ENCODE measurements around the gene FBXW7. TPM values are rescaled to one million over a fixed set of nuclear protein-coding genes. Genes with fewer than 3 reads are reported as not detected.

Gene FBXW7
- total RNA-seq, 1 donor from 2014 or later = 128 TPM

- Histone ChIP-seq H3K27ac (no peak overlapping the region), H3K4me3 (no peak overlapping the region), H3K9me3 (no peaks in the 10 kb centered on the region), H3K36me3 (no peaks in the 10 kb centered on the region), H3K27me3 (no peaks in the 10 kb centered on the region), H3K4me1 (no peaks in the 10 kb centered on the region)
- no peak for DNase-seq (ENCODE audit: low spot score in 2 of 2)
- intact Hi-C loops (cut with DNase I) = no loop called here
- no peak for TF ChIP-seq CTCF (IDR thresholded peaks at IDR 0.05)
Measured at GRCh38 chr4:152372444-152372843, 163.4 kb downstream of the FBXW7 start.

GRCh38 chr4:152369902-152370295 lies 166.0 kb downstream of the FBXW7 start:
- intact Hi-C loops (cut with DNase I) = no loop called here
- no peak for DNase-seq (ENCODE audit: low spot score in 2 of 2)
- Histone ChIP-seq H3K27me3 (no peaks in the 10 kb centered on the region), H3K36me3 (no peaks in the 10 kb centered on the region), H3K4me3 (no peak overlapping the region), H3K4me1 (no peaks in the 10 kb centered on the region), H3K27ac (no peak overlapping the region), H3K9me3 (peaks cover 0 to 4% of the 10 kb centered on the region in 2 donors)
- TF ChIP-seq CTCF (IDR thresholded peaks at IDR 0.05) = peak in 1 of 3 experiments; percentile 31

GRCh38 chr4:152369203-152369901 lies 166.5 kb downstream of the FBXW7 start:
- H3K4me1 ChIP-seq = no peaks in the 10 kb centered on the region
- H3K36me3 ChIP-seq = no peaks in the 10 kb centered on the region
- intact Hi-C loops (cut with DNase I) = no loop called here
- H3K27ac ChIP-seq = no peak overlapping the region
- peaks cover 0 to 4% of the 10 kb centered on the region in 2 donors for H3K9me3 ChIP-seq
- TF ChIP-seq CTCF (IDR thresholded peaks at IDR 0.05) = no peak
- H3K27me3 ChIP-seq = no peaks in the 10 kb centered on the region
- no peak overlapping the region for H3K4me3 ChIP-seq
- no peak for DNase-seq (ENCODE audit: low spot score in 2 of 2)

DNA sequence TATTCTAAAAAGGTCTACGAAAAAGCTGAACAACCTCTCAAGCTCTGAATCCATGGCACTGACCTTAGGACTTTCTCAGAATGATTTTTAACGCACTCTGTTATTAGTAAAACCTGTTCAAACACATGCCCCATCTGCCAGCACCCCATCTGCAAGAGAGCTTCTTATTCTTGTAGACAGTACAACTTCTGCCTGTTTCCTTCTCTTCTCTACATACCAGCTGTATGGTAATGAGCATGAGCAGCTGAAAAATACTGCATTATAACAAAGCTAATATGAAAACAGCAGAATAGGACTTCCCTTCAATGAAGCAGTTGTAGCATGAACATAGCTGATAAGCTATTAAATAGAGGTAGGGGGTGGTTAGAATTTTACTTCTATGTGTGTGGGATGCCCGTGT lies 167.9 kb downstream of the FBXW7 start:
- no peak for DNase-seq (ENCODE audit: low spot score in 2 of 2)
- Histone ChIP-seq H3K4me3 (no peak overlapping the region), H3K27me3 (no peaks in the 10 kb centered on the region), H3K4me1 (peaks cover 0 to 3% of the 10 kb centered on the region in 2 donors), H3K9me3 (peaks cover 0 to 4% of the 10 kb centered on the region in 2 donors), H3K36me3 (no peaks in the 10 kb centered on the region), H3K27ac (no peak overlapping the region)
- intact Hi-C loops (cut with DNase I) = no loop called here
- TF ChIP-seq CTCF (IDR thresholded peaks at IDR 0.05) = no peak

- Histone ChIP-seq H3K27ac (no peak overlapping the region), H3K36me3 (no peaks in the 10 kb centered on the region), H3K4me1 (peaks cover 0 to 3% of the 10 kb centered on the region in 2 donors), H3K27me3 (no peaks in the 10 kb centered on the region), H3K4me3 (no peak overlapping the region), H3K9me3 (peaks cover 0 to 4% of the 10 kb centered on the region in 2 donors)
- intact Hi-C loops (cut with DNase I) = no loop called here
- TF ChIP-seq CTCF (IDR thresholded peaks at IDR 0.05) = no peak
- DNase-seq (ENCODE audit: low spot score in 2 of 2) = no peak
Measured at GRCh38 chr4:152364883-152365282, 171.0 kb downstream of the FBXW7 start.

All from ascending aorta (tissue), 2 donors.